Astrocyte of the cerebellum (primary cell): ENCODE data around the gene CYP2E1.
"Not testable (repeated sequence)": the region's sequence is repeated elsewhere in the genome, so short reads cannot be mapped to it uniquely, and the experiment has no call there.

Experiments
- DNase-seq: peaks from one replicate; pipeline ENCODE4 v3.0.0-alpha.2; 2011; ENCODE audit warnings: low read depth
- H3K4me3 ChIP-seq: 2 replicates; pipeline ENCODE4 v1.5.1; 2011; ENCODE audit warnings: mild to moderate bottlenecking, low read depth, low read length, moderate library complexity
- CTCF ChIP-seq: IDR thresholded peaks from 2 replicates; pipeline ENCODE4 v1.5.1; 2012; ENCODE audit warnings: low read length, low read depth, moderate library complexity, mild to moderate bottlenecking; ENCODE audit errors: missing control alignments
- in situ Hi-C: cut with HindIII; loops from 2 replicates; pipeline ENCODE4 v1.10.0; 2017; ENCODE audit warnings: low sequenced_read_pairs

CYP2E1 gene

GRCh38 chr10:133536198-133536597 lies 9.0 kb downstream of the CYP2E1 start:
- DNase-seq = no peak
- in situ Hi-C loops = no loop called here
- TF ChIP-seq CTCF = no peak

GRCh38 chr10:133537546-133538545 lies 10.7 kb downstream of the CYP2E1 start:
- DNase-seq = no peak
- no peak for TF ChIP-seq CTCF
- in situ Hi-C loops = no loop called here
- no peak overlapping the region for H3K4me3 ChIP-seq

More at GRCh38 chr10:133536198-133536597, 9.0 kb downstream of the CYP2E1 start:
- no peak overlapping the region for H3K4me3 ChIP-seq

- in situ Hi-C loops, H3K4me3 ChIP-seq, DNase-seq: not testable (repeated sequence)
These were observed 14.3 kb downstream of the CYP2E1 start for GRCh38 chr10:133541441-133541975.

GRCh38 chr10:133544506-133544905 lies 17.3 kb downstream of the CYP2E1 start:
- H3K4me3 ChIP-seq = no peak overlapping the region
- no peak for DNase-seq
- in situ Hi-C loops = no loop called here
- TF ChIP-seq CTCF = no peak

GRCh38 chr10:133554600-133554999 lies 27.4 kb downstream of the CYP2E1 start:
- no peak overlapping the region for H3K4me3 ChIP-seq
- in situ Hi-C loops = no loop called here
- TF ChIP-seq CTCF = no peak
- no peak for DNase-seq

GRCh38 chr10:133555521-133555920 lies 28.4 kb downstream of the CYP2E1 start:
- TF ChIP-seq CTCF = no peak
- H3K4me3 ChIP-seq = no peak overlapping the region
- DNase-seq = no peak
- in situ Hi-C loops = no loop called here

- H3K4me3 ChIP-seq = no peak overlapping the region
- TF ChIP-seq CTCF = no peak
- no peak for DNase-seq
- in situ Hi-C loops = no loop called here
These were observed 30.2 kb downstream of the CYP2E1 start for GRCh38 chr10:133557381-133557780.
